A673 (cell line): ENCODE results near the gene DHX57. TPM values are rescaled to one million over a fixed set of nuclear protein-coding genes. Genes with fewer than 3 reads are reported as not detected.

Source experiments
- BruUV-seq: library from RNA; stranded (reverse); fragments of 400-500 nt; replicated peaks from 2 replicates; lab custom pipeline; 2021; lab: Mats Ljungman, UMichigan
- CTCF ChIA-PET: fragments of 300-600 bp; sonication (Branson Sonifier 250); formaldehyde crosslinking; loops from one replicate; lab custom pipeline; 2022; ENCODE audit warnings: antibody characterized with exemption; lab: Charles Lee
- POLR2A ChIA-PET: fragments of 300-600 bp; sonication (Branson Sonifier 250); formaldehyde crosslinking; loops from one replicate; lab custom pipeline; 2022; ENCODE audit warnings: antibody characterized with exemption; ENCODE audit not compliant: low non-redundant PET; lab: Charles Lee
- DNase-seq: peaks from one replicate; pipeline ENCODE4 v3.0.0-alpha.2; 2015; ENCODE audit warnings: low spot score
- H3K27ac ChIP-seq: fragments of 200-600 bp; sonication (generic); 2 replicates; pipeline ENCODE4 v1.5.1; 2016; ENCODE audit warnings: mixed run types, low read depth, mild to moderate bottlenecking, mixed read lengths, antibody characterized with exemption, low read length; ENCODE audit not compliant: poor library complexity, severe bottlenecking
- H3K27me3 ChIP-seq: fragments of 200-600 bp; sonication (generic); replicated peaks from 2 replicates; pipeline ENCODE4 v1.6.1; 2017; ENCODE audit warnings: mixed run types, low read depth, mild to moderate bottlenecking, mixed read lengths, antibody characterized with exemption, low read length; ENCODE audit not compliant: insufficient read depth, poor library complexity
- H3K36me3 ChIP-seq: fragments of 200-600 bp; sonication (generic); 2 replicates; pipeline ENCODE4 v1.6.1; 2016; ENCODE audit warnings: mixed run types, mild to moderate bottlenecking, mixed read lengths, antibody characterized with exemption, low read length; ENCODE audit not compliant: insufficient read depth, poor library complexity, severe bottlenecking
- H3K4me1 ChIP-seq: fragments of 200-600 bp; sonication (generic); 2 replicates; pipeline ENCODE4 v1.6.1; 2017; ENCODE audit warnings: mixed run types, mild to moderate bottlenecking, mixed read lengths, antibody characterized with exemption, low read length; ENCODE audit not compliant: insufficient read depth, poor library complexity, severe bottlenecking
- H3K4me3 ChIP-seq: fragments of 200-600 bp; sonication (generic); 2 replicates; pipeline ENCODE4 v1.5.1; 2016; ENCODE audit warnings: low read depth, mixed run types, mild to moderate bottlenecking, mixed read lengths, low read length; ENCODE audit not compliant: poor library complexity, severe bottlenecking
- H3K9me3 ChIP-seq: fragments of 200-600 bp; sonication (generic); 2 replicates; pipeline ENCODE4 v1.6.1; 2016; ENCODE audit warnings: mixed run types, low read depth, mild to moderate bottlenecking, mixed read lengths, antibody characterized with exemption, low read length; ENCODE audit not compliant: poor library complexity, severe bottlenecking
- CTCF ChIP-seq: fragments of 300-800, 200-600 bp; sonication (generic); conservative IDR thresholded peaks from 2 replicates; pipeline ENCODE4 v1.5.1; 2017; ENCODE audit warnings: low read depth, mild to moderate bottlenecking, antibody characterized with exemption, low read length, moderate library complexity, mixed read lengths
- EZH2 ChIP-seq: fragments of 200-600 bp; sonication (generic); IDR thresholded peaks from 2 replicates; pipeline ENCODE4 v1.6.1; 2017; ENCODE audit warnings: borderline replicate concordance, low read depth, mild to moderate bottlenecking, mixed read lengths, antibody characterized with exemption, low read length; ENCODE audit not compliant: poor library complexity, severe bottlenecking
- intact Hi-C: fragments of 100-400 bp; cut with micrococcal nuclease; formaldehyde crosslinking; loops from one replicate; pipeline ENCODE4 v1.10.0; 2022; ENCODE audit not compliant: unreplicated experiment
- total RNA-seq: library from RNA; stranded (reverse); gene quantifications from 2 replicates; pipeline ENCODE4 v1.2.3, GENCODE V29; 2021

DHX57 gene
- total RNA-seq, 1 experiment from 2014 or later, result 30.6 TPM

GRCh38 chr2:38922389-38922788 is 46.7 kb upstream of the DHX57 start:
- DNase-seq, result no peak
- no TSS peak for BruUV-seq
- H3K27ac ChIP-seq, result no peak overlapping the region
- ChIA-PET CTCF (no interaction called here), POLR2A (interaction anchor here (0.6 kb wide), 1 partner anchor 826 kb away, joined by 3 read pairs; no protein-coding TSS in a partner anchor)
- H3K4me3 ChIP-seq, result no peak overlapping the region
- no peaks in the 10 kb centered on the region for H3K9me3 ChIP-seq
- intact Hi-C loops, result no loop called here
- TF ChIP-seq CTCF (no peak), EZH2 (no peak)
- no peaks in the 10 kb centered on the region for H3K4me1 ChIP-seq
- no peaks in the 10 kb centered on the region for H3K27me3 ChIP-seq
- H3K36me3 ChIP-seq, result no peaks in the 10 kb centered on the region

DNA sequence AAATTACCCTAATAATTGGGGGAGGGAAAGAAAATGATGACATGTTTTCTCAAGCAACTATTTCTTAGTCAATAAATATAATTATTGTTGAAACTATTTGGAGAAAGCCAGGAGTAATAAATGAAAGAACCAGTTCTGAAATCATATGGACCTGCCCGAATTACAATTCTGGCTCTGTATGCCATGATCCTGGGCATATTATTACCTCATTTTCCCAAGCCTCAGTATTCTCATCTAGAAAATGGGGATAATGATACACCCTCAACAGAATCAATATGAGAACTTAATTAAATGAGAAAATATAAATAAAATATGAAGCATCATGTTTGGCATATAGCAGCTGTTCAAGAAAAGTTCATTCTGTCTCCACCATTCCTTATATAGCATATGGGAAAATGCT is 36.9 kb upstream of the DHX57 start:
- TF ChIP-seq CTCF, result no peak
- no peak for TF ChIP-seq EZH2
- intact Hi-C loops, result no loop called here
- ChIA-PET CTCF (interaction anchor here (0.6 kb wide), 1 partner anchor 186 kb away, joined by 5 read pairs; no protein-coding TSS in a partner anchor), POLR2A (no interaction called here)
- Histone ChIP-seq H3K4me1 (no peaks in the 10 kb centered on the region), H3K9me3 (no peaks in the 10 kb centered on the region), H3K27me3 (no peaks in the 10 kb centered on the region), H3K4me3 (no peak overlapping the region), H3K27ac (no peak overlapping the region), H3K36me3 (no peaks in the 10 kb centered on the region)
- DNase-seq, result no peak
- no TSS peak for BruUV-seq

DNA sequence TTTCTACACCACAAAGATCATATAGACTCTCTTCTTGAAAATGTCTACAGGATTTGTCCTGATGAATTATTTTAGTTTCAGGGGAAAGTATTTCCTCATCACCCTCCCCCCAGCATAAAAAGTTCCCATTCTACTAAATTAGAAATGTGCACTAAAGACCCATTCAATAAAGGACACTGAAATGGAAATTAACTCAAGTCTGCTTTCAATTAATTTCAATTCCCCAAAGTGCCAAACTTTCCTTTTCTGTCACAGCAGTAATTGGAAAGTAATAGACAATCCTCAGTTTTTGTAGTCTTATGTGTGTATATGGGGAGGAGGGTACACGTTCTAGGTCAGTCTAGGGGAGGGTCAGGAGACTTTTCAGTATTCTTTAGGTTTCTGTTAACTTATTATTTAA is 35.5 kb upstream of the DHX57 start:
- intact Hi-C loops, result no loop called here
- Histone ChIP-seq H3K9me3 (no peaks in the 10 kb centered on the region), H3K4me1 (no peaks in the 10 kb centered on the region), H3K27ac (no peak overlapping the region), H3K4me3 (no peak overlapping the region), H3K36me3 (no peaks in the 10 kb centered on the region), H3K27me3 (no peaks in the 10 kb centered on the region)
- ChIA-PET POLR2A (no interaction called here), CTCF (no interaction called here)
- DNase-seq, result no peak
- TF ChIP-seq CTCF (no peak), EZH2 (no peak)
- BruUV-seq, result no TSS peak
